Stimulated activated CD4-positive, alpha-beta T cell treated with anti-CD3 and anti-CD28 coated beads, Interleukin-12 subunit alpha, Interleukin-12 subunit beta, amount 100 ng/mL, for 48 hours (primary cell): ENCODE measurements around the gene DMAC2.
"Not testable (repeated sequence)": the region's sequence is repeated elsewhere in the genome, so short reads cannot be mapped to it uniquely, and the experiment has no call there.

Experiments
- DNase-seq, 3 donors: peaks; one replicate each; pipeline ENCODE4 v3.0.0-alpha.2; 2020; ENCODE audit warnings: low read depth in 2 of 3, low spot score in 1 of 3

DMAC2 gene

DNA sequence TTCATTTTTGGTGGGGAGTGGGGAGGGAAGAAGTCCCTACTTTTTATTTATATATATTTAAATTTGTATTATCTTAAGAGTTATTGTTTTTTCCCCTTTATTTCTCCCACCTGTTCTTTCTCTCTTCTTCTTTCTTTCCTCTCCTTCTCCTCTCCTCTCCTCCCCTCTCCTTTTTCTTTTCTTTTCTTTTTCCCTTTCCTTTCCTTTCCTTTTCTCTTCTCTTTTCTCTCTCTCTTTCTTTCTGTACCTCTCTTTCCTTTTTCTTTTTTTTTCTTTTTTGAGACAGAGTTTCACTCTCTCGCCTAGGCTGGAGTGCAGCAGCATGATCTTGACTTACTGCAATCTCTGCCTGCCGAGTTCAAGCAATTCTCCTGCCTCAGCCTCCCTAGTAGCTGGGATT, 40.2 kb downstream of the DMAC2 start:
- no peak for DNase-seq

DNA sequence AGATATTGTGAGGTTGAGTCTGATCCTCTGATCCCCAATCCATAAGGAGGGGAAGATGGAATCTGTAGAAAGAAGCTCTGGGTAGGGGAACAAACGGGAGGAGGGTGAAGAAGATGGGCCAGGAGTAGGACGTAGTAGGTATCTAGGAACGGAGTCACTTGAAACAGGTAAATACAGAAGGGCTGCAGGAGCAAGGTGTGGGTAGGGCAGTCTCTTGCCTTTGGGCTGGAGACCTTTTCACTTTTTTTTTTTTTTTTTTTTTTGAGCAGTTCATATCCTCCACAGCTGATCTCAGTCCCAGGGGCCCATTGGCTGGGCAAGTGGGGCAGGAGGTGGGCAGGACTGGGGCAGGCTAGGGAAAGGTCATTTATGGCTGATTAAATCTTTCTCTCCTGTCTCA, 40.6 kb downstream of the DMAC2 start:
- no peak for DNase-seq

DNA sequence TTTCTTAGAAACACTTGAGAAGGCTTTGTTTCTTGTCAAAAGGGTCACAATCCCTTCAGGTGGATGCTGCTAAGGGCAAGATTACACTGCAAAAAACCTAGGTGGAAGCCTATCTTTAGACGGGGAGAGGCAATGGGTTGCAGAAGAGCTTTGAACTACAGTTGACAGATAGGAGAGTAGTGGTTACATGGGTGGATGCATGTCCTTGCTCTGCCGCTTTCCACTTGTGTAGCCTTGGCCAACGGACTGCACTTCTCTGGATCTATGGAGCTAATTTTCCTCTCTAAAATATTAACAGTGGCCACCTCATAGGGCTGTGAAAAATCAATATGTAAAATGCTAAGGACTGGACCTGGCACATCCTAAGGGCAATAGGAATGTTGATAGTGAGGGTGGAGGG, 41.1 kb downstream of the DMAC2 start:
- DNase-seq = no peak

DNA sequence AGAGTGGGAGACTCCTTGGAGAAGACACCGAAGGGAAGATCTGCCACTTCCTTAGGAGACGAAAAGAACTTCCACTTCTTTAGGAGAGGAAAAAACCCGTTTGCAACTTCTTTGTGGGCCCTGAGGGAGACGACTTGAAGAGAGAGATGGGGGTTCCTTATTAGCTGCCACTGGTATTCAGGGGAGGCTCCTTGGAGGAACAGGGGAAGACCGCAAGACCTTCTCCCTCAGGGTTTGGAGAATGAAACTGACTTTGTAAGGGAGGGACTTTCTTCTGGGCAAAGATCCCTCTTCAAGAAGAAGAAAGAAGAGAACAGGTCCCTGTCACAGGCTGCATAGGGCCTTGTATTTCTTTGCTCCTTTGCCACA, 41.7 kb downstream of the DMAC2 start:
- no peak for DNase-seq

DNA sequence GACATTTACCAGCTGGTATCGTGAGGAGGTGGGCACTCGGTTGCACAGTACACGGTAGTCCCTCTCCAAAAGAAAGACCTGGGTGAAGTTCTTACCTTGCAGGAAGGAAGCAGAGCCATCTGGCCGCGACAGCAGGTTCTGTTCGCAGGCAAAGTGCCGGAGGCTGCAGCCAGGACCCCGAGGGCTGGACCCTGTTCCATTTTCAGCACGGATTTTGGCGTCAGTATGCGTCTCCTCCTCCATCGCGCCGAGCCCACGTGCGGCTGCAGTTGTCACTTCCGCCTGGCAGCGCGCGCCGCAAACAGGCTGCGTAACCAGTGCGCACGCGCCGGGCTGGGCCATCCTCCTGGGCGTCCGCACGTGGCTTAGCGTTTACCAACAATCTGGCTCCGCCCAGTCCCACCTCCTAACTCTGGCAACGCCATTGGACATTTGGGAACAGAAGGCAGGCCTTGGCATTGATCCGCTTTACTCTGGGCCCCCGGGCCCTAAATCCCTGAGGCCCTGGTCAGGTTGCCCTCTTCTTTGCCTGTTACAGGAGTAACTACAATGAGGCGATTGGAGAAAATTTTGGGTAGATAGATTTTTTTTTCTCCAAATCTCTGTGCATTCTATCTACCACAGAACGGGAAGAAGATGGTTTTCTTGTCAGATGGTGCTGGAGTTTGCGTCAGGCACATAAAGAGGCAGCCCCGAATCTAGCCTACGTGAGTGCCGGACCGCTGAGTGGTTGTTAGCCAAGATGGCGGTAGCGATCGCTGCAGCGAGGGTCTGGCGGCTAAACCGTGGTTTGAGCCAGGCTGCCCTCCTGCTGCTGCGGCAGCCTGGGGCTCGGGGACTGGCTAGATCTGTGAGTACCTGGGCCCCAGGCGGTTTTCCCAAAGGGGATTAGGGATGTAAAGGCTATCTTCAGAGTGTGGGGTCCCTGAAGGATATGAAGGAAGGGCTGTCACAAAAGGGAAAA, 42.3 kb downstream of the DMAC2 start, which contains the start of the genes BCKDHA and EXOSC5:
Gene BCKDHA, plus strand, starts transcription at position 733 of the 964 bp plus-strand sequence. Its CDS starts 10 bp downstream, at position 743.
Gene EXOSC5, minus strand, starts transcription at position 274 of the 964 bp plus-strand sequence. Its CDS starts 31 bp downstream, at position 243.
- DNase-seq = peak; percentile 96 to 99 (median 99)

DNA sequence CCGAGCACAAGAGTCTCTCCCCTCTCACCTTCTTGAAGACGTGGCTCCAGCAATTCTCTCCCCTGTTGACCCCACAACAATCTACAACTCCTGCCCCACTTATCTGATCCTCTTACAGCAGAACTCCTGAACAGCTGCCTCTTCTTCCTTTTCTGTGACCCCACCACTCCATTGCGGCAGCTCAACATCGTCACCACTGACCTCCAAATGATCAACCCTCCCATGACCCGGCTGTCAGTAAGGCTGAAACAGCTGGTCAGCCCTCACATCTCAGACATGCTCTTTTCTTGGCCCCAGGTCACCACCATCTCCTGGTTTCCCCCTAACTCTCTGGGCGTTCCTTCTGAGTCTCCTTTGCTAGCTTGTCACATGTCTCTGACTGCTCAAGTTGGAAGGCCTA, 44.4 kb downstream of the DMAC2 start:
- DNase-seq = no peak

DNA sequence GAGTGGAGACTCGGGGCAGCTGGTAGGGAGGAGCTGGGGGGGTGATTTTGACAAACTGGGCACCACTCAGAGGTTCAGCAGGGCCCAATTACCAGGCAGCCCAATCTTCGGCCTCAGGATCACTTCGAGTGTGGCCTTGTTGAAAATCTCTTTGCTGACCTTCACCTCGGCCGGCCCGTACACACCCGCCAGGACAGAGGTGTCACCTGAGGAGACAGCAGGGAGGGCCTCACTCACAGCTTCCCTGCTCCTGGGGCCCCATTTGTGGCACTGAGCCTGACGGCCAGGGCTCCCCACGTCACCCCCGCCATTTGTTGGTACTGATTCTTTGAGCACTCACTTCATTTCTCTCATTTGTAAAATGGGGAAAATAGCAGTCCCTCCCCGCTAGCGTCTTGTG, 46.9 kb downstream of the DMAC2 start:
- no peak for DNase-seq

DNA sequence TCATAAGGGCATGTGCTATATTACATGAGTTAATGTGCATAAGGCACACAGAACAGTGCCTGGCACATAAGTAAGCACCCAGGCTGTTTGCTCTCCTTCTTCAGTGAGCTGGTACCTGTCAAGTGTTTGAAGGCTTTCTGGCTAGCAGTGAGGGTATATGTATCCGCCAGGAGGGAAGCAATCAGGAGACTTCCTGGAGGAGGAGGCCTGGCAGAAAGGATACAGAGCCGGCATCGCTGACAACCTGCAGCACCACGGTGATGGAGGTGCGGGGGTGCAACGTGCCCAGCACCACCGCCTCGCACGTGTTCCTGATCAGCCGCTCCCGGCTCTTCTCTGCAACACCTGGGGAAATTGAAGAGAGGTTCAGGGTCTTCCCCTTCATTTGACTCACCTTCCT, 48.1 kb downstream of the DMAC2 start:
- DNase-seq = no peak

DNA sequence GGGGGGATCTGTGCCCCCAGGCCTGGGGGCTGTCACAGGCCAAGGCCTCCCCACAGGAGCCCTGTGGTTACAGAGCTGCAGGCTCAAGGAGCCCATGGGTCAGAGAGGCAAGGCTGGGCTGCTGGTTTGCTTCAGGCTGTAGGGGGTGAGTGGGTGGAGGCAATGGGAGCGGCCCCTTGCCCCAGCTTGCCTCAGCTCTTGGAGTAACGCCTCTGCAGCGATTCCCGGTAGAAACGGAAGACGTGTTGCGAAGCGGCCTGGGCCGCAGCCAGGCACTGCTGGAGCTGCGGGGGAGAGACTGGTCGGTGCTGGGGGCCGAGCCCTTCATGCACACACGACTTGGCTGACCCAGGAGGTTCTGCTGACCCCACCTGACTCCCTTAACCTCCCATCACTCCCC, 53.3 kb downstream of the DMAC2 start:
- no peak for DNase-seq

DNA sequence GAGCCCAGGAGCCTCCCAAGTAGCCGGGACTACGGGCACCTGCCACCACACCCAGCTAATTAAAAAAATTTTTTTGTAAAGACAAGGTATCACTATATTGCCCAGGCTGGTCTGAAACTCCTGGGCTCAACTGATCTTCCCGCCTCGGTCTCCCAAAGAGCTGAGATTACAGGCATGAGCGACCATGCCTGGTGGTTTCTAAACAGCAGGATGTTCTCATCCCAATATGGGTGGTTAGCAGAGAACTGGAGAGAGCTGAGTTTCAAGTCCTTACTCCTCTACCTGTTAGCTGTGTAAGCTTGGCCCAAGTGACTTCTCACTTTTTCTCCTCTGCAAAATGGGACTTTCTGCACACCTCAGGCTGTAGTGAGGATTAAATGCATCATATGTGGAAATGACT, 55.4 kb downstream of the DMAC2 start:
- DNase-seq = no peak

DNA sequence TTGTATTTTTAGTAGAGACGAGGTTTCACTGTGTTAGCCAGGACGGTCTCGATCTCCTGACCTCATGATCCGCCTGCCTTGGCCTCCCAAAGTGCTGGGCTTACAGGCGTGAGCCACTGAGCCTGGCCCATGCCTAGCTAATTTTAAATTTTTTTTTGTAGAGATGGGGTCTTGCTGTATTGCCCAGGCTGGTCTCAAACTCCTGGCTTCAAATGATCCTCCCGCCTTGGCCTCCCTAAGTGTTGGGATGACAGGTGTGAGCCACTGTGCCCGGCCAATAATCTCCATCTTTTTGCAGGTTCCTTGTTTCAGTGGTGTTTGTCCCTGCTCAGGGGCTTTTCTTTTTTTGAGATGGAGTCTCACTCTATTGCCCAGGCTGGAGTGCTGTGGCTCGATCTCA, 58.2 kb downstream of the DMAC2 start:
- not testable (repeated sequence) for DNase-seq
